Mesenchymal stem cell (in vitro differentiated cells and primary cell): ENCODE results near the gene SPTLC1.

Source experiments
- DNase-seq: peaks from one replicate; pipeline ENCODE4 v3.0.0-alpha.2; 2013
- H2AFZ ChIP-seq: one replicate; pipeline ENCODE4 v1.6.1; 2013; ENCODE audit warnings: low read depth, mild to moderate bottlenecking, control low read depth, inconsistent platforms, low read length, moderate library complexity
- H2AK5ac ChIP-seq: 2 replicates; pipeline ENCODE4 v1.6.1; 2013; ENCODE audit warnings: low read length, moderate library complexity, mild to moderate bottlenecking, inconsistent platforms; ENCODE audit not compliant: severe bottlenecking
- H2BK120ac ChIP-seq: one replicate; pipeline ENCODE4 v1.6.1; 2013; ENCODE audit warnings: low read depth, mild to moderate bottlenecking, inconsistent platforms, low read length, moderate library complexity
- H2BK12ac ChIP-seq, 2 experiments: one replicate each; pipeline ENCODE4 v1.6.1; 2013; ENCODE audit warnings: inconsistent platforms in 2 of 2, low read length in 2 of 2, mild to moderate bottlenecking in 2 of 2, moderate library complexity in 2 of 2, control low read depth in 1 of 2
- H2BK15ac ChIP-seq: one replicate; pipeline ENCODE4 v1.6.1; 2013; ENCODE audit warnings: mild to moderate bottlenecking, low read depth, inconsistent platforms; ENCODE audit not compliant: poor library complexity, severe bottlenecking
- H2BK5ac ChIP-seq: 2 replicates; pipeline ENCODE4 v1.6.1; 2013; ENCODE audit warnings: low read depth, mild to moderate bottlenecking, low read length, control low read depth, inconsistent platforms; ENCODE audit not compliant: poor library complexity, severe bottlenecking
- H3K14ac ChIP-seq, 2 experiments: one replicate each; pipeline ENCODE4 v1.6.1; 2013; ENCODE audit warnings: inconsistent platforms in 2 of 2, low read length in 2 of 2, control low read depth in 1 of 2, mild to moderate bottlenecking in 1 of 2, moderate library complexity in 1 of 2
- H3K18ac ChIP-seq, 2 experiments: one replicate each; pipeline ENCODE4 v1.6.1; 2013; ENCODE audit warnings: inconsistent platforms in 2 of 2, low read length in 2 of 2, control low read depth in 1 of 2, low read depth in 1 of 2, mild to moderate bottlenecking in 1 of 2
- H3K23ac ChIP-seq, 2 experiments: one replicate each; pipeline ENCODE4 v1.6.1; 2013; ENCODE audit warnings: inconsistent platforms in 2 of 2, low read length in 2 of 2, mild to moderate bottlenecking in 2 of 2, moderate library complexity in 2 of 2, control low read depth in 1 of 2
- H3K27ac ChIP-seq: 2 replicates; pipeline ENCODE4 v1.5.1; 2013; ENCODE audit warnings: mild to moderate bottlenecking, moderate library complexity, low read length, control low read depth, inconsistent platforms; ENCODE audit not compliant: poor library complexity, severe bottlenecking
- H3K27me3 ChIP-seq, 2 experiments: 2 replicates each; pipeline versions ENCODE4 v1.6.1 to v1.7.0; 2013; ENCODE audit warnings: low read length in 2 of 2, mild to moderate bottlenecking in 2 of 2, moderate library complexity in 2 of 2, control low read depth in 1 of 2, inconsistent platforms in 1 of 2; ENCODE audit not compliant: control insufficient read depth in 1 of 2, insufficient read depth in 1 of 2
- H3K36me3 ChIP-seq, 2 experiments: 2 replicates each; pipeline versions ENCODE4 v1.6.1 to v1.7.0; 2013; ENCODE audit warnings: low read length in 2 of 2, control low read depth in 1 of 2, inconsistent platforms in 1 of 2, low read depth in 1 of 2, mild to moderate bottlenecking in 1 of 2; ENCODE audit not compliant: insufficient read depth in 2 of 2, control insufficient read depth in 1 of 2
- H3K4ac ChIP-seq, 2 experiments: one replicate each; pipeline ENCODE4 v1.6.1; 2013; ENCODE audit warnings: inconsistent platforms in 2 of 2, low read length in 2 of 2, mild to moderate bottlenecking in 2 of 2, moderate library complexity in 2 of 2, control low read depth in 1 of 2, low read depth in 1 of 2
- H3K4me1 ChIP-seq: 2 replicates; pipeline ENCODE4 v1.6.1; 2013; ENCODE audit warnings: low read depth, low read length, control low read depth; ENCODE audit not compliant: control insufficient read depth, insufficient read depth
- H3K4me2 ChIP-seq: 2 replicates; pipeline ENCODE4 v1.6.1; 2013; ENCODE audit warnings: low read length, mild to moderate bottlenecking, inconsistent platforms; ENCODE audit not compliant: poor library complexity, severe bottlenecking
- H3K4me3 ChIP-seq, 2 experiments: 2 replicates each; pipeline versions ENCODE4 v1.5.1 to v1.7.0; 2013; ENCODE audit warnings: low read length in 2 of 2, mild to moderate bottlenecking in 2 of 2, control low read depth in 1 of 2, low read depth in 1 of 2; ENCODE audit not compliant: insufficient read depth in 1 of 2
- H3K79me1 ChIP-seq: replicated peaks from 2 replicates; pipeline ENCODE4 v1.6.1; 2013; ENCODE audit warnings: mild to moderate bottlenecking, control low read depth, low read length, inconsistent platforms; ENCODE audit not compliant: poor library complexity, severe bottlenecking
- H3K9ac ChIP-seq: 2 replicates; pipeline ENCODE4 v1.7.0; 2013; ENCODE audit warnings: mild to moderate bottlenecking, low read length, moderate library complexity
- H3K9me3 ChIP-seq: 2 replicates; pipeline ENCODE4 v1.7.0; 2013; ENCODE audit warnings: mild to moderate bottlenecking, low read length; ENCODE audit not compliant: control insufficient read depth
- H4K8ac ChIP-seq: one replicate; pipeline ENCODE4 v1.6.1; 2013; ENCODE audit warnings: inconsistent platforms, mild to moderate bottlenecking, low read length, moderate library complexity
- H4K91ac ChIP-seq: one replicate; pipeline ENCODE4 v1.6.1; 2013; ENCODE audit warnings: mild to moderate bottlenecking, low read length, inconsistent platforms
- WGBS: methylation state at CpG from one replicate; pipeline ENCODE4 v1.1.7; 2013; ENCODE audit warnings: mixed read lengths; 5-methylcytosine and 5-hydroxymethylcytosine counted together

Gene SPTLC1

GRCh38 chr9:92098638-92099037, 16.6 kb downstream of the SPTLC1 start:
- Histone ChIP-seq H2BK5ac (no peak overlapping the region), H4K91ac (no peak overlapping the region), H3K14ac (no peak overlapping the region), H3K23ac (no peak overlapping the region), H3K4me1 (peaks cover 7% of the 10 kb centered on the region), H3K9me3 (no peaks in the 10 kb centered on the region), H2BK120ac (no peak overlapping the region), H3K9ac (no peak overlapping the region), H3K27me3 (no peaks in the 10 kb centered on the region), H3K27ac (no peak overlapping the region), H3K18ac (no peak overlapping the region), H3K4me2 (no peak overlapping the region), H2AFZ (no peak overlapping the region), H2AK5ac (no peak overlapping the region), H3K36me3 (peaks cover 16 to 24% of the 10 kb centered on the region in 2 experiments), H3K4ac (no peak overlapping the region), H3K79me1 (peaks cover 19% of the 10 kb centered on the region), H3K4me3 (no peak overlapping the region), H2BK15ac (no peak overlapping the region), H4K8ac (no peak overlapping the region), H2BK12ac (no peak overlapping the region)
- no CpG with 5 or more reads among the region's 1 CpG for WGBS
- DNase-seq: no peak

- H3K27ac ChIP-seq: no peak overlapping the region
- peaks cover 17% of the 10 kb centered on the region for H3K79me1 ChIP-seq
- peaks cover 10 to 22% of the 10 kb centered on the region in 2 experiments for H3K36me3 ChIP-seq
- no peak overlapping the region for H3K4ac ChIP-seq
- no peaks in the 10 kb centered on the region for H3K9me3 ChIP-seq
- no peak overlapping the region for H3K14ac ChIP-seq
- no peak overlapping the region for H3K4me2 ChIP-seq
- H2BK12ac ChIP-seq: no peak overlapping the region
- 94% methylated on average over 26 of the region's 26 CpGs for WGBS
- peak overlapping the region in 1 of 2 experiments; percentile 40 for H3K4me3 ChIP-seq
- H4K91ac ChIP-seq: no peak overlapping the region
- no peak overlapping the region for H3K23ac ChIP-seq
- H3K4me1 ChIP-seq: peaks cover 7% of the 10 kb centered on the region
- H3K18ac ChIP-seq: no peak overlapping the region
- no peak overlapping the region for H2BK5ac ChIP-seq
- no peak overlapping the region for H2AFZ ChIP-seq
- no peak overlapping the region for H3K9ac ChIP-seq
- H2AK5ac ChIP-seq: no peak overlapping the region
- no peak overlapping the region for H2BK15ac ChIP-seq
- DNase-seq: no peak
- H2BK120ac ChIP-seq: no peak overlapping the region
- no peak overlapping the region for H4K8ac ChIP-seq
- no peaks in the 10 kb centered on the region for H3K27me3 ChIP-seq
These were observed 17.2 kb downstream of the SPTLC1 start for GRCh38 chr9:92097997-92098482.

- Histone ChIP-seq H3K14ac (no peak overlapping the region), H2AK5ac (no peak overlapping the region), H3K9ac (no peak overlapping the region), H3K36me3 (peaks cover 10 to 18% of the 10 kb centered on the region in 2 experiments), H3K4ac (no peak overlapping the region), H2BK120ac (no peak overlapping the region), H2BK12ac (no peak overlapping the region), H3K4me3 (no peak overlapping the region), H3K23ac (no peak overlapping the region), H3K79me1 (peaks cover 23% of the 10 kb centered on the region), H3K9me3 (no peaks in the 10 kb centered on the region), H2AFZ (no peak overlapping the region), H3K4me2 (no peak overlapping the region), H3K27ac (no peak overlapping the region), H3K27me3 (no peaks in the 10 kb centered on the region), H2BK5ac (no peak overlapping the region), H4K91ac (no peak overlapping the region), H3K18ac (no peak overlapping the region), H2BK15ac (no peak overlapping the region), H4K8ac (no peak overlapping the region), H3K4me1 (peaks cover 4% of the 10 kb centered on the region)
- WGBS: 100% methylated on average over 1 of the region's 1 CpG
- DNase-seq: no peak
These were observed 20.0 kb downstream of the SPTLC1 start for GRCh38 chr9:92095236-92095635.

GRCh38 chr9:92094655-92095054, 20.6 kb downstream of the SPTLC1 start:
- no peak overlapping the region for H3K27ac ChIP-seq
- H2AFZ ChIP-seq: no peak overlapping the region
- WGBS: 83% methylated on average over 3 of the region's 4 CpGs
- peaks cover 25% of the 10 kb centered on the region for H3K79me1 ChIP-seq
- H2BK12ac ChIP-seq: no peak overlapping the region
- H2AK5ac ChIP-seq: no peak overlapping the region
- no peak overlapping the region for H3K23ac ChIP-seq
- no peak overlapping the region for H3K14ac ChIP-seq
- H3K9ac ChIP-seq: no peak overlapping the region
- H3K18ac ChIP-seq: peak overlapping the region in 1 of 2 experiments; percentile 11
- H2BK15ac ChIP-seq: no peak overlapping the region
- peak; percentile 33 for DNase-seq
- H3K9me3 ChIP-seq: no peaks in the 10 kb centered on the region
- no peak overlapping the region for H4K91ac ChIP-seq
- H3K36me3 ChIP-seq: peaks cover 10 to 18% of the 10 kb centered on the region in 2 experiments
- no peak overlapping the region for H2BK5ac ChIP-seq
- no peaks in the 10 kb centered on the region for H3K27me3 ChIP-seq
- no peak overlapping the region for H3K4me2 ChIP-seq
- H2BK120ac ChIP-seq: no peak overlapping the region
- H3K4ac ChIP-seq: no peak overlapping the region
- H3K4me3 ChIP-seq: no peak overlapping the region
- no peak overlapping the region for H4K8ac ChIP-seq
- peaks cover 4% of the 10 kb centered on the region for H3K4me1 ChIP-seq
